Measurements from ENCODE around the gene TNS3. TPM values are rescaled to one million over a fixed set of nuclear protein-coding genes. Genes with fewer than 3 reads are reported as not detected.

Gene TNS3
- total RNA-seq, 1 experiment from 2014 or later: 533 TPM

GRCh38 chr7:47414342-47415317 is 167.3 kb downstream of the TNS3 start:
- ChIA-PET CTCF (no interaction called here), POLR2A (no interaction called here)
- Histone ChIP-seq H3K27me3 (ENCODE audit: control insufficient read depth, insufficient read depth, low read length) (no peaks in the 10 kb centered on the region), H3K36me3 (ENCODE audit: control insufficient read depth, insufficient read depth, low read length) (peaks cover 67% of the 10 kb centered on the region), H3K27ac (ENCODE audit: low read length) (0 out of 2 replicates have a peak overlapping the region, but pooled peaks have one; percentile 3), H3K4me1 (ENCODE audit: control insufficient read depth, insufficient read depth, low read length) (peaks cover 7% of the 10 kb centered on the region), H3K4me3 (ENCODE audit: low read depth in 2 of 2, low read length in 2 of 2) (no peak overlapping the region), H3K9me3 (ENCODE audit: control insufficient read depth, insufficient read depth, low read depth, low read length) (no peaks in the 10 kb centered on the region)
- DNase-seq (ENCODE audit: low read depth, low spot score) (no peak), ATAC-seq (0 out of 2 replicates have a peak, but pooled peaks have one; percentile 3)
- TF ChIP-seq POLR2AphosphoS5 (IDR thresholded peaks at IDR 0.05; ENCODE audit: low read depth, low read length) (no peak; the same call in none of the 2 replicates), REST (IDR thresholded peaks at IDR 0.05; ENCODE audit: insufficient read depth in 1 of 2, low read depth in 2 of 2, low read length in 1 of 2) (no peak), SIN3A (IDR thresholded peaks at IDR 0.05; ENCODE audit: borderline replicate concordance, insufficient read depth, low read depth, low read length) (no peak), TCF7L2 (IDR thresholded peaks at IDR 0.05; ENCODE audit: low read depth, low read length) (no peak), CTCF (IDR thresholded peaks at IDR 0.05) (no peak)
- intact Hi-C loops (cut with micrococcal nuclease; ENCODE audit: unreplicated experiment) (no loop called here), in situ Hi-C loops (cut with HindIII; ENCODE audit: low pct_unique_long_range_greater_than_20kb, low sequenced_read_pairs) (no loop called here)
- no TSS peak for BruUV-seq (replicated peaks)

- BruUV-seq (replicated peaks): no TSS peak
- peaks cover 60% of the 10 kb centered on the region for H3K36me3 ChIP-seq (ENCODE audit: control insufficient read depth, insufficient read depth, low read length)
- no peaks in the 10 kb centered on the region for H3K27me3 ChIP-seq (ENCODE audit: control insufficient read depth, insufficient read depth, low read length)
- intact Hi-C loops (cut with micrococcal nuclease; ENCODE audit: unreplicated experiment) (no loop called here), in situ Hi-C loops (cut with HindIII; ENCODE audit: low pct_unique_long_range_greater_than_20kb, low sequenced_read_pairs) (no loop called here)
- TF ChIP-seq SIN3A (IDR thresholded peaks at IDR 0.05; ENCODE audit: borderline replicate concordance, insufficient read depth, low read depth, low read length): no peak
- ChIA-PET CTCF (no interaction called here), POLR2A (no interaction called here)
- no peak overlapping the region for H3K4me3 ChIP-seq (ENCODE audit: low read depth in 2 of 2, low read length in 2 of 2)
- no peaks in the 10 kb centered on the region for H3K9me3 ChIP-seq (ENCODE audit: control insufficient read depth, insufficient read depth, low read depth, low read length)
- H3K27ac ChIP-seq (ENCODE audit: low read length): no peak overlapping the region
- DNase-seq (ENCODE audit: low read depth, low spot score) (no peak), ATAC-seq (no peak)
- peaks cover 11% of the 10 kb centered on the region for H3K4me1 ChIP-seq (ENCODE audit: control insufficient read depth, insufficient read depth, low read length)
Measured at GRCh38 chr7:47413526-47414341, 168.2 kb downstream of the TNS3 start.
